Stimulated activated effector memory CD8-positive, alpha-beta T cell treated with anti-CD3 and anti-CD28 coated beads, Interleukin-12 subunit alpha, Interleukin-12 subunit beta, amount 100 ng/mL, for 72 hours (primary cell): ENCODE results near the gene ETFB.
A peak's percentile ranks its signal among the peaks of the same experiment; 100 is the strongest.
"Not testable (repeated sequence)": the region's sequence is repeated elsewhere in the genome, so short reads cannot be mapped to it uniquely, and the experiment has no call there.

Source experiments
- ATAC-seq: fragments of 150-1000 bp; cut with Tn5 transposase; 2 replicates; pipeline ENCODE4 v1.10.0; 2021
- DNase-seq, 2 donors: peaks; one replicate each; pipeline ENCODE4 v3.0.0; 2021 to 2022; ENCODE audit warnings: low spot score in 2 of 2
- H3K27ac Mint-ChIP-seq: one replicate; pipeline ENCODE4 v1.8.0; 2022; ENCODE audit warnings: mild to moderate bottlenecking, mixed read lengths
- H3K36me3 Mint-ChIP-seq: one replicate; pipeline ENCODE4 v1.8.0; 2022; ENCODE audit warnings: mild to moderate bottlenecking, mixed read lengths
- H3K4me1 Mint-ChIP-seq: one replicate; pipeline ENCODE4 v1.8.0; 2022; ENCODE audit warnings: mixed read lengths
- H3K4me3 Mint-ChIP-seq: one replicate; pipeline ENCODE4 v1.8.0; 2022; ENCODE audit warnings: mild to moderate bottlenecking, mixed read lengths
- H3K9me3 Mint-ChIP-seq: one replicate; pipeline ENCODE4 v1.8.0; 2022; ENCODE audit warnings: mixed read lengths

Gene ETFB

DNA sequence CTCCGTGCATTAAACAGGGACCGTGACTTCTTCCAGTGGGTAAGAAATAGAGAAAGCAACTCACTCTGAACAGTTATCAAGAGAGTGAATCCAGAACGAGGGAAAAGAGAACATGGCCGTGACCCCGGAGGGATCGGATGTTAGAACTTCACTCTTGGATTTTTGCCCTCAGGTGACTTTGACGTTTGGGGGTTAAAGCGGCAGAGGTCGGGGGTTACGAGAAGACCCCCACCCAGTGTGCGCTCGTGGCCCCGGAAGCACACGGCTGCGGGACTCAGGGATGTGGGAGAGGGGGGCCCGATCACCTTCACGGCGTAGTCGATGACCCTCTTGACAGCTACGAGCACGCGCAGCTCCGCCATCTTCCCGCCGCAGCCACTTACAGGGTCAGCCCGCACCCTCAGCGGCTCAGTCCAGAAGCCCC is at the start of gene ETFB:
ETFB (minus strand) TSS at position 424 of the 424 bp plus-strand sequence; CDS start at position 362, 62 bp downstream.
- Mint-ChIP-seq H3K4me1 (peaks cover 68% of the 10 kb centered on the region), H3K9me3 (no peaks in the 10 kb centered on the region), H3K4me3 (peak within 1 kb of the TSS; percentile 92), H3K27ac (peak within 1 kb of the TSS; percentile 96), H3K36me3 (peaks cover 85% of the 10 kb centered on the region)
- ATAC-seq (no peak), DNase-seq (no peak)

DNA sequence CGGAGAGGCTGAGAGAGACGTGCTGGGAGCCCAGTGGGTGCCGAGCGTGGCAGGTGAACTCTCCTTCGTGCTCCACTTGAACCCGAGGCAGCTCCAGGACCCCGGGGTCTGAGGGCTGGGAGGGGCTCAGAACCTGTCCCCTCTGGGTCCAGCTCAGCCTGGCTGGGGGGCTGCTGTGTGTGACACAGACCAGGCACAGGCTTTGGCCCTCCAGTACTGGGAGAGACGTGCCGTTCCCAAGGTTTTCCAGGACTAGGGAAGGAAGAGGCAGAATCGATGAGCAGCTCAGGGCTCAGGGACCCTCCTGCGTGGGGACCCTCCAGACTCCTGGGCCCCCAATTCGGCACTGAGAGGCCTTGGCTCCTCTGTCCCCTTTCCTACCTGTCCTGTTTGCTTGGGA is 49.0 kb upstream of the ETFB start:
- Mint-ChIP-seq H3K9me3 (no peaks in the 10 kb centered on the region), H3K4me3 (no peak overlapping the region), H3K36me3 (peaks cover 15% of the 10 kb centered on the region), H3K27ac (no peak overlapping the region), H3K4me1 (peaks cover 20% of the 10 kb centered on the region)
- ATAC-seq (no peak), DNase-seq (no peak)

DNA sequence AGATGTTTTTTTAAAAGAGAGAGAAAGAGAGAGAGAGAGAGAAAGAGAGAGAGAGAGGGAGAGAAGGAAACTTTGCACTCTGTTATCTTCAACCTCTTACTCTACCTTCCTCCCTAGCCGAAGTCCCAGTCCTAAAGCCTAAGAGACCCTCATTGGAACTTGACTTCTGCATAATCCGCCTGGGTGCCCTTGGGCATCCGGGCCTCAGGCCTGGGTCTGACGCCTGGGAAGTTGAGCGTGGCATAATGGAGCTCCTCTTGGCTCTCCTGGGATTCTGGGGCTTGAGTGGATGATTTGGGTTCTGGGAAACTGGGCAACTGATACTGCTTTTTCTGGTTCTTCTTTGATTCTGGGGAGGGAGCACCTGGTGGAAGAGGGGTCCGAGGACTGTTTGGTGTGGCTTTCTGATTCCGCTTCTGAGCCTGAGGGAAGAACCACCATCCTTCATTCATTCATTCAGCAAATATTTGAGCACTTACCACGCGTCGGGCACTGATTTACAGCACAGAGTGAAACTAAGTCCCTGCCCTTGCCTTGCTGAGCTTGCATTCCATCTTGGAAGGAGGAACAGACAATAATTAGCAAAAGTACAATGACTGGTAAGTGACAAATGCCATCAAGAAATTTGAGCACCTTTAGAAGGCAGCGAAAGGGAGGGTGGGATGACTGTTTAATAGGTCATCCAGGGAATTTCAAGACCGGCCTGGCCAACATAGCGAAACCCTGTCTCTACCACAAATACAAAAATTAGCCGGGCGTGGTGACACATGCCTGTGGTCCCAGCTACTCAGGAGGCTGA is 45.0 kb upstream of the ETFB start:
- no peak overlapping the region for H3K27ac Mint-ChIP-seq
- ATAC-seq (no peak), DNase-seq (no peak)
- H3K9me3 Mint-ChIP-seq: no peaks in the 10 kb centered on the region
- peaks cover 12% of the 10 kb centered on the region for H3K4me1 Mint-ChIP-seq
- peaks cover 6% of the 10 kb centered on the region for H3K36me3 Mint-ChIP-seq
- H3K4me3 Mint-ChIP-seq: no peak overlapping the region

DNA sequence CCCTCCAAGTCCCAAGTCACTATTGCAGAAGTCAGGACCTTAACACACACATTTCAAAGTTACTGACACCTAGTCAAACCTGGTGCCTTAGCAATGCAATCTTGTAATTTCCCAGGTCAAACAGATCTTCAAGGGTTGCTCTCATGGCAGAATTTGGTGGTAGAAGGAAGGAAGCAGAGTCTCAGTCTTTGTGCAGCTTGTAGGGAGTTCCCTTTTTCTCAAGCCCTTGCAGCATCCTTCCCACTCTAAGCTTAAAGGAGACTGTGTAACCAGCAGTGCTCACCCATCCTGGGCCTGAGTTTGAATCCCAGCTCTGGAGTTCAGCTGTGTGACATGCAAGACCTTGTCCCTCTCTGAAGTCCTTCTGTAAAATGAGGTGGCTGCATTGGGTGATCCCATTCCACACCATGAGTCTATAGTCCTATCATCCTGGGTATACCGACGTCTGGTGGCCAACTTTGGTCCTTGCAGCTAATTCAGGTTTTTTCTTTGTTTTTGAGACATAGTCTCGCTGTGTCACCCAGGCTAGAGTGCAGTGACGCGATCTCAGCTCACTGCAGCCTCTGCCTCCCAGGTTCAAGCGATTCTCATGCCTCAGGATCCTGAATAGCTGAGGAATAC is 41.4 kb upstream of the ETFB start:
- peaks cover 6% of the 10 kb centered on the region for H3K36me3 Mint-ChIP-seq
- H3K4me3 Mint-ChIP-seq: no peak overlapping the region
- H3K9me3 Mint-ChIP-seq: no peaks in the 10 kb centered on the region
- no peak overlapping the region for H3K27ac Mint-ChIP-seq
- peaks cover 12% of the 10 kb centered on the region for H3K4me1 Mint-ChIP-seq
- no peak for DNase-seq
- peak; percentile 90 for ATAC-seq

GRCh38 chr19:51402117-51402516 is 35.9 kb upstream of the ETFB start:
- no peak for DNase-seq
- Mint-ChIP-seq H3K4me3 (no peak overlapping the region), H3K27ac (no peak overlapping the region), H3K4me1 (peaks cover 11% of the 10 kb centered on the region), H3K36me3 (no peaks in the 10 kb centered on the region), H3K9me3 (peaks cover 7% of the 10 kb centered on the region)
- ATAC-seq: no peak

DNA sequence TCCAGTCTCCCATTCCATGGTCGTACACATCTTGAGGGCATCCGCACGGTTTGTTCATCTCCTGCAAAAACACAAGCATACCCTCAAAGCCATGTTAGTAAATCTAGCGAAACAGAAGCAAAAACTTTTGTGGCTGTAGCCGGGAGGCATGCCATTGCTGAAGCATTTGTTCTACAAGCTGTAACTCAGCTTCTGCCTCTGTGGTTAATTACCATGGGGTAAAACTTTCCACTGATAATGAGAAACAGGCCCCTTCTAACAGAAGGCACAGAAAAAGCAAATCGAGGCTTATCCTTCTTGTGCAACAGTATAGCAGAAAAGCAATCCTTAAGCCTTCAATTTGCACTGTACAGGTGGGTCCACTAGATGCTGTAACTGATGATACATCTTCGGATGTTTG is 33.7 kb upstream of the ETFB start:
- not testable (repeated sequence) for H3K27ac Mint-ChIP-seq, ATAC-seq, DNase-seq, H3K9me3 Mint-ChIP-seq, H3K4me3 Mint-ChIP-seq, H3K36me3 Mint-ChIP-seq
- peaks cover 21% of the 10 kb centered on the region for H3K4me1 Mint-ChIP-seq

- no peak overlapping the region for H3K27ac Mint-ChIP-seq
- peaks cover 28% of the 10 kb centered on the region for H3K4me1 Mint-ChIP-seq
- H3K9me3 Mint-ChIP-seq: peaks cover 7% of the 10 kb centered on the region
- DNase-seq (no peak), ATAC-seq (no peak)
- no peak overlapping the region for H3K4me3 Mint-ChIP-seq
- peaks cover 16% of the 10 kb centered on the region for H3K36me3 Mint-ChIP-seq
Measured at GRCh38 chr19:51399231-51399630, 33.0 kb upstream of the ETFB start.

- ATAC-seq: no peak
- Mint-ChIP-seq H3K36me3 (peaks cover 20% of the 10 kb centered on the region), H3K4me1 (peaks cover 35% of the 10 kb centered on the region), H3K27ac (no peak overlapping the region), H3K9me3 (peaks cover 7% of the 10 kb centered on the region), H3K4me3 (no peak overlapping the region)
- no peak for DNase-seq
Measured at GRCh38 chr19:51398096-51398704, 32.0 kb upstream of the ETFB start.

DNA sequence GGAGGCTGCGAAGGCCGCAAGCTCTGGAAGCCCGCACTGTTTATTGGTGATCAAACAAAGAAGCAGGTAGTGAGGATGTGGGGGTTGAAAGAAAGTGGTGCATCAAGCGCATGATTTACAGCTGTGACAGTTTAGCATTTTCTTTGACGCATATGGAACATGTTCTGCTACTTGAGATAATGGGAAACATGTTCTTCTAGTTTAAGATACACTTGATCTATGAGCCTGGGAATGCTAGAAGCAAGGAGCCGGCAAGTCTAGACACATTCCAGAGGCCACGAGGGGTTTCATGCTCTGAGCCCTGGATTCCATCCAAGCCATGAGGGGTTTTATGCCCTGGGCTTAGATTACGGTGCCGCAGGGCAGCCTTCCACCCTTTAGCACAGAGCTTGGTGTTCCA is 31.3 kb upstream of the ETFB start:
- not testable (repeated sequence) for H3K4me3 Mint-ChIP-seq, H3K27ac Mint-ChIP-seq, ATAC-seq, H3K9me3 Mint-ChIP-seq, DNase-seq
- Mint-ChIP-seq H3K36me3 (peaks cover 20% of the 10 kb centered on the region), H3K4me1 (peaks cover 42% of the 10 kb centered on the region)

DNA sequence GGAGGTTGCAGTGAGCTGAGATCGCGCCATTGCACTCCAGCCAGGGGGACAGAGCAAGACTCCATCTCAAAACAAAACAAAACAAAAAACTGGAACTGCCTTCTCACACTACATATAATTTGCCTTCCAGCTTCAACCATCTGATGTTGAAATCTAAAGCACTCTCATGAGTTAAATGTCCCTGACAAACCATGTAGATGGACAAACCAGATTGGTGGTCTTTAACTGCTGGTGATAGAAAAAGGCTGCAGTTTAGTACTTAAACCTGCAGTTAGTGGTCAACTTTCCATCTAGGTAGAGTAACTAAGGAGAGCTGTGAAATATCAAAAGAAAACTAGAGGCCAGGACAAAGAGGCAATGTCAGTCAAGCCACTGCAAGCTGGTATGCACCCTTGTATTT is 30.0 kb upstream of the ETFB start:
- no peak for DNase-seq
- Mint-ChIP-seq H3K9me3 (no peaks in the 10 kb centered on the region), H3K27ac (no peak overlapping the region), H3K36me3 (peaks cover 20% of the 10 kb centered on the region), H3K4me1 (peaks cover 50% of the 10 kb centered on the region), H3K4me3 (peak overlapping the region; percentile 96)
- no peak for ATAC-seq

DNA sequence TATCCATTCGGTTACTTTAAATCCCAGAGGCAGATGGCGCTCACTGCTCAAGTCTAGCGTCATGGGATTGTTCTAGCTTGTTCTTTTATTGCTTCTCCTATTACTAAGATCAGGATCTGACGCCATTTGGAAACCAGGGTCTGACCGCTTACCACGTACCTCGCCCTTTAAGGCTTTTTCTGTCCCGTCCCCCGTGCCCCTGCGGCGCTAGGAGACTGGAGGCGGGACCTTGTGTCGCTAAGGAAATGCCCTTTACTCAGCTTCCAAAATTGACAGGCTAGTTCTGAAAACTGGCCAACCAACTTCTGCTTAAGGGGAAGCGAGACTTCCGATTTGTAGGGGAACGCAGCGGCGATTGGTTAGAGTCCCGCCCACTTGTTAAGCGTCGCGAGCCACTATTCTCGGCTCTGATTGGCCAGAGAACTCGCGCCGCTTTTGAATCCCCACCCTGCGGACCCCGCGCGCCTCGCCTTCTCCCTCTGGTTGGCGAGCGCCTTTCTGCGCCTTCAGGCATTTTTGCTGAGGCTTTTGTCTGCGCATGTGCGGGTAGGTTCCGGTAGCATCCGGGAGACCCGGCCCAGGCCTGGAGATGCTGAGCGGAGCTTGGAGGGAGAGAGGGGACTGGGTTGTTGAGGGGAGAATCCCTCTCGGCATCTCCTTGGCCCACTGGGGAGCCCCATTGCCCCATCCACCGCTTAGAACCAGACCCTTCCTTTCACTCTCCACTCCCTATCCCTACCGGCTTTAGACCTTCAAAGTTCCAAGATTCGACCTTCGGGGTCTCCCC is 28.1 kb upstream of the ETFB start:
- H3K9me3 Mint-ChIP-seq: no peaks in the 10 kb centered on the region
- H3K36me3 Mint-ChIP-seq: peaks cover 20% of the 10 kb centered on the region
- peak overlapping the region; percentile 96 for H3K4me3 Mint-ChIP-seq
- ATAC-seq (peak; percentile 90), DNase-seq (peak; percentile 82 to 97)
- peaks cover 62% of the 10 kb centered on the region for H3K4me1 Mint-ChIP-seq
- H3K27ac Mint-ChIP-seq: peak overlapping the region; percentile 98

DNA sequence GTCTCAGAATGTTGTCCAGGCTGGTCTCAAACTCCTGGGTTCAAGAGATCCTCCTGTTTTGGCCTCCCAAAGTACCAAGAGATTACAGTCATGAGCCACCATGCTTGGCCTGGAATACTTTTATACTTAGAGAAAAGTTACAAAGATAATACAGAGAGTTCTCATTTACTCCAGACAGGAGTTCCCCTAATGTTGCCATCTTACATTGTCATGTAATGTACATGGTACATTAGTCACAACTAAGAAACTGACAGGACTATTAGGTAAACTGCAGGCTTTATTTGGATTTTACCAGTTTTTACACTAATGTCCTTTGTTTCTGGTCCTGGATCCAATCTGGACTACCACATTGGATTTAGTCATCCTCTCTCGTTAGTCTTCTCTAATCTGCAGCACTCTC is 26.5 kb upstream of the ETFB start:
- peaks cover 67% of the 10 kb centered on the region for H3K4me1 Mint-ChIP-seq
- no peak for ATAC-seq
- H3K27ac Mint-ChIP-seq: peak overlapping the region; percentile 86

DNA sequence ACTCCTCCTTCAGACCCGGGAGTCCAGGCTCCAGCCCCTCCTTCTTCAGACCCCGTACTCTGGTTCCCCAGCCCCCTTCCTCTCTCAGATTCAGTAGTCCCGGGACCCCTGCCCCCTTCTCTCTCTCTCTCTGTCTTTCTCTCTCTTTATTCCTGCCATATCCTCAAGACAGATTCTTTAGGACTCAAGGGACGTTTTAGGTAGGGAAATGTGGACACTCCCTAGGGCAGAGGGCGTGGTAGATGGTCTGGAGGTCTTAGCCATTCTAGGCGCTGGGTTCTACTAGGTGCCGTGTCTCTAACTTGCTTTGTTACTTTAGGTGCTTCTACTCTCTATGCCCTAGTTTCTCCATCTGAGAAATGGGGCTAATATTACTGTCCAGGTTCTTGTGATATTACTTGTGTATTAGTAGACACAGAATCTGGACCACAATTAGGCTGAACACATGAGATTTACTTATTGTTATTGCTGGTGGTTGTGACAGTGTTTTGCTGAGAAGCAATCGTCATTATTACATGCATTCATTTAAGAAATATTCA is 25.0 kb upstream of the ETFB start:
- Mint-ChIP-seq H3K4me3 (peak overlapping the region; percentile 47), H3K36me3 (peaks cover 37% of the 10 kb centered on the region), H3K4me1 (peaks cover 69% of the 10 kb centered on the region), H3K9me3 (no peaks in the 10 kb centered on the region), H3K27ac (peak overlapping the region; percentile 98)
- no peak for DNase-seq
- no peak for ATAC-seq

More for the DNA sequence above, 26.5 kb upstream of the ETFB start:
- DNase-seq: no peak
- peak overlapping the region; percentile 59 for H3K4me3 Mint-ChIP-seq
- peaks cover 26% of the 10 kb centered on the region for H3K36me3 Mint-ChIP-seq
- no peaks in the 10 kb centered on the region for H3K9me3 Mint-ChIP-seq

GRCh38 chr19:51389143-51389542 is 23.0 kb upstream of the ETFB start:
- Mint-ChIP-seq H3K36me3 (peaks cover 19% of the 10 kb centered on the region), H3K4me3 (peak overlapping the region; percentile 4), H3K4me1 (peaks cover 61% of the 10 kb centered on the region), H3K9me3 (no peaks in the 10 kb centered on the region), H3K27ac (peak overlapping the region; percentile 98)
- ATAC-seq (no peak), DNase-seq (no peak)

DNA sequence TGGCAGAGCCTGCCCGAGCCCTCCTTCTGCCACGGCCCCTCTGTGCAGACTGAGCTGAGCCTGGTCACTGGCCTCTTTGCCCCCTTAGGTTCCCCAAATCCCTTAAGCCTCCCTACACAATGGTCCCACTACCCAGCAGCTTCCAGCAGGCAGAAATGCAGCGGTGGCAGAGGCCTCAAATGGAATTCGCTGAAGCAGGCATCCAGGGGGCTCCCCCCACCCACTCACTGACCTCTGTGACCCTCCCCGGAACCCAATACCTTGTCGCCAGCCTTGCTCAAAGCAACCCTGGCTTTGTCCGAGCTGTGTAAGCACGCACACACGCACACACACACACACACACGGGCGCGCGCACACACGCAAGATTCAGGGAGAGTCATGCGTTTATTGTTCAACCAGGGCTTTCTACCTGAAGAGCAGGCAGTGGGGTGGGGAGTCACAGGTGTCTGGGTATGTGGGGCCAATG is 21.8 kb upstream of the ETFB start, which contains the start of gene LIM2:
LIM2 (minus strand) TSS at position 51 of the 466 bp plus-strand sequence. CDS start 531 bp downstream, outside the sequence.
- Mint-ChIP-seq H3K36me3 (peaks cover 17% of the 10 kb centered on the region), H3K9me3 (no peaks in the 10 kb centered on the region), H3K4me3 (peak within 1 kb of the TSS; percentile 85), H3K27ac (peak within 1 kb of the TSS; percentile 98), H3K4me1 (peaks cover 53% of the 10 kb centered on the region)
- DNase-seq (no peak), ATAC-seq (peak; percentile 50)
